Neural cell (in vitro differentiated cells): ENCODE measurements around the gene TGFBR3. TPM values are rescaled to one million over a fixed set of nuclear protein-coding genes. Genes with fewer than 3 reads are reported as not detected.

Experiments used
- H2AFZ ChIP-seq: fragments of 200-600, 300-800 bp; sonication (generic), shearing (Covaris generic); 2 replicates; pipeline ENCODE4 v1.6.0; 2014; ENCODE audit warnings: low read depth, mild to moderate bottlenecking, antibody characterized with exemption, low read length, moderate library complexity
- H3F3A ChIP-seq: fragments of 200-600 bp; shearing (Covaris generic); 2 replicates; pipeline ENCODE4 v1.6.1; 2016; ENCODE audit warnings: mild to moderate bottlenecking, moderate library complexity, mixed read lengths, antibody characterized with exemption, low read length; ENCODE audit not compliant: insufficient read depth, poor library complexity, severe bottlenecking
- H3K27ac ChIP-seq: fragments of 200-600, 300-800 bp; sonication (generic), shearing (Covaris generic); 2 replicates; pipeline ENCODE4 v1.5.1; 2014; ENCODE audit warnings: mild to moderate bottlenecking, low read length, moderate library complexity
- H3K27me3 ChIP-seq: fragments of 300-800, 200-600 bp; sonication (generic), shearing (Covaris generic); 2 replicates; pipeline ENCODE4 v1.6.0; 2014; ENCODE audit warnings: mild to moderate bottlenecking, low read depth, low read length, moderate library complexity; ENCODE audit not compliant: insufficient read depth
- H3K36me3 ChIP-seq: fragments of 300-800, 200-600 bp; sonication (generic), shearing (Covaris generic); 2 replicates; pipeline ENCODE4 v1.5.1; 2014; ENCODE audit warnings: mild to moderate bottlenecking, antibody characterized with exemption, low read length, moderate library complexity; ENCODE audit not compliant: insufficient read depth
- H3K4me2 ChIP-seq: fragments of 300-800, 200-600 bp; sonication (generic), shearing (Covaris generic); 2 replicates; pipeline ENCODE4 v1.6.0; 2014; ENCODE audit warnings: mild to moderate bottlenecking, low read length
- H3K4me3 ChIP-seq: fragments of 300-800, 200-600 bp; sonication (generic), shearing (Covaris generic); 2 replicates; pipeline ENCODE4 v1.5.1; 2014; ENCODE audit warnings: mild to moderate bottlenecking, low read length, moderate library complexity
- H3K79me2 ChIP-seq: fragments of 200-600 bp; shearing (Covaris generic); replicated peaks from 2 replicates; pipeline ENCODE4 v1.6.0; 2014; ENCODE audit warnings: mild to moderate bottlenecking, low read length, moderate library complexity; ENCODE audit not compliant: insufficient read depth
- H3K9ac ChIP-seq: fragments of 300-800, 200-600 bp; sonication (generic), shearing (Covaris generic); 2 replicates; pipeline ENCODE4 v1.6.1; 2016; ENCODE audit warnings: mild to moderate bottlenecking, low read length, mixed read lengths
- H3K9me2 ChIP-seq: fragments of 200-600 bp; shearing (Covaris generic); 2 replicates; pipeline ENCODE4 v1.6.1; 2016; ENCODE audit warnings: mild to moderate bottlenecking, low read length, mixed read lengths; ENCODE audit not compliant: insufficient read depth
- H3K9me3 ChIP-seq: fragments of 200-600, 300-800 bp; sonication (generic), shearing (Covaris generic); 2 replicates; pipeline ENCODE4 v1.6.1; 2016; ENCODE audit warnings: mild to moderate bottlenecking, mixed run types, low read length, moderate library complexity, mixed read lengths
- H4K20me1 ChIP-seq: fragments of 200-600 bp; shearing (Covaris generic); 2 replicates; pipeline ENCODE4 v1.6.1; 2016; ENCODE audit warnings: mild to moderate bottlenecking, mixed run types; ENCODE audit not compliant: insufficient read depth
- EP300 ChIP-seq: fragments of 450-650 bp; conservative IDR thresholded peaks from 2 replicates; pipeline ENCODE4 v1.6.1; 2014; ENCODE audit warnings: antibody characterized with exemption, mild to moderate bottlenecking, moderate library complexity; ENCODE audit not compliant: poor library complexity, severe bottlenecking
- EZH2 ChIP-seq: fragments of 200-600, 300-800 bp; shearing (Covaris generic), sonication (generic); IDR thresholded peaks from 2 replicates; pipeline ENCODE4 v1.6.1; 2014; ENCODE audit warnings: antibody characterized with exemption, low read length, borderline replicate concordance, mild to moderate bottlenecking; ENCODE audit not compliant: insufficient read depth, poor library complexity, severe bottlenecking
- MXI1 ChIP-seq: fragments of 450-650 bp; conservative IDR thresholded peaks from 2 replicates; pipeline ENCODE4 v1.6.1; 2014; ENCODE audit warnings: antibody characterized with exemption, mild to moderate bottlenecking; ENCODE audit not compliant: poor library complexity, severe bottlenecking
- POLR2AphosphoS5 ChIP-seq: IDR thresholded peaks from 2 replicates; pipeline ENCODE4 v1.6.1; 2012
- RAD21 ChIP-seq: fragments of 450-650 bp; conservative IDR thresholded peaks from 2 replicates; pipeline ENCODE4 v1.6.1; 2014; ENCODE audit warnings: antibody characterized with exemption, mild to moderate bottlenecking, moderate library complexity
- SMC3 ChIP-seq: fragments of 450-650 bp; conservative IDR thresholded peaks from 2 replicates; pipeline ENCODE4 v1.6.1; 2014; ENCODE audit warnings: antibody characterized with exemption, mild to moderate bottlenecking, moderate library complexity; ENCODE audit not compliant: poor library complexity
- TAF1 ChIP-seq: IDR thresholded peaks from 2 replicates; pipeline ENCODE4 v1.6.1; 2012; ENCODE audit warnings: low read depth
- polyA plus RNA-seq: library from polyadenylated mRNA; depleted of rRNA; stranded (reverse); fragments of >200 nt; gene quantifications from 2 replicates; pipeline ENCODE4 v1.2.3, GENCODE V29; 2014
- TF ChIP-seq, protein P1 (sequence below): fragments of 450-650 bp; IDR thresholded peaks from 2 replicates; pipeline ENCODE4 v1.5.1; 2014; ENCODE audit warnings: antibody characterized with exemption, mild to moderate bottlenecking, moderate library complexity; ENCODE audit not compliant: poor library complexity, severe bottlenecking
- TF ChIP-seq, protein P2 (sequence below): IDR thresholded peaks from 2 replicates; pipeline ENCODE4 v1.6.1; 2012; ENCODE audit warnings: borderline replicate concordance

The TGFBR3 gene
- polyA plus RNA-seq, 1 donor from 2014 or later = 0.25 TPM

DNA sequence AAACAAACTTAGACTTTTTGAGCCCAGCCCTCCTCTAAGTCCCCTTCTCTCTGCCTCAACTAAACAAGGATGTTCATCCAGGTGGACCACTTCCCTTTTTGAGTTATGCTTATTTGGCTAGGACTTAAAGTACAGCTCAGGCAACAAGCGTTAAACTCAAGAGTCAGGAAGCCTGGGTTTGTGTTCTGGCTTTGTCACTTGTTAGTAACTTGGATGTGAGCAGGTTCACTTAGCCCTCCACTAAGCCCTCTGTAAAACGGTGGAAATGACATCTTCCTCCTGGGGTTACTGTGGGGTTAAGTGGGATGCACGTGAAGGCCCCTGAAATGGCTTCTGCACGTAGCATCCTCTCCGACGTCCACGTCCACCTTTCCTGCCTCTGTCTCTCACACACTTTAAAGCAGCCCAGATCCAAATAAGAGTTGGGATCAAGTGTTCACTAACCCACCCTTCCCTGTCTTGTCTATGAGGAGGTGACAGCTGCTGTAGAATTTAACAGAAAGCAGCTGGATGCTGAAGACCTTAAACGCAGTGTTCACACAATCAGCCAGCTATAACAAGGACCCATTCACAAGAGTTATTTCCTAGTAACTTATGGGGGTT is 152.7 kb downstream of the TGFBR3 start:
- Histone ChIP-seq H3K9ac (no peak overlapping the region), H3K36me3 (no peaks in the 10 kb centered on the region), H3K27ac (no peak overlapping the region), H4K20me1 (no peaks in the 10 kb centered on the region), H2AFZ (no peak overlapping the region), H3K4me3 (no peak overlapping the region), H3K9me2 (no peaks in the 10 kb centered on the region), H3K79me2 (no peaks in the 10 kb centered on the region), H3K4me2 (no peak overlapping the region), H3K9me3 (no peaks in the 10 kb centered on the region), H3F3A (no peaks in the 10 kb centered on the region), H3K27me3 (no peaks in the 10 kb centered on the region)
- TF ChIP-seq EZH2 (no peak), RAD21 (no peak), TAF1 (no peak), MXI1 (no peak), POLR2AphosphoS5 (no peak), SMC3 (no peak), EP300 (no peak)
- TF ChIP-seq, protein P1, sequence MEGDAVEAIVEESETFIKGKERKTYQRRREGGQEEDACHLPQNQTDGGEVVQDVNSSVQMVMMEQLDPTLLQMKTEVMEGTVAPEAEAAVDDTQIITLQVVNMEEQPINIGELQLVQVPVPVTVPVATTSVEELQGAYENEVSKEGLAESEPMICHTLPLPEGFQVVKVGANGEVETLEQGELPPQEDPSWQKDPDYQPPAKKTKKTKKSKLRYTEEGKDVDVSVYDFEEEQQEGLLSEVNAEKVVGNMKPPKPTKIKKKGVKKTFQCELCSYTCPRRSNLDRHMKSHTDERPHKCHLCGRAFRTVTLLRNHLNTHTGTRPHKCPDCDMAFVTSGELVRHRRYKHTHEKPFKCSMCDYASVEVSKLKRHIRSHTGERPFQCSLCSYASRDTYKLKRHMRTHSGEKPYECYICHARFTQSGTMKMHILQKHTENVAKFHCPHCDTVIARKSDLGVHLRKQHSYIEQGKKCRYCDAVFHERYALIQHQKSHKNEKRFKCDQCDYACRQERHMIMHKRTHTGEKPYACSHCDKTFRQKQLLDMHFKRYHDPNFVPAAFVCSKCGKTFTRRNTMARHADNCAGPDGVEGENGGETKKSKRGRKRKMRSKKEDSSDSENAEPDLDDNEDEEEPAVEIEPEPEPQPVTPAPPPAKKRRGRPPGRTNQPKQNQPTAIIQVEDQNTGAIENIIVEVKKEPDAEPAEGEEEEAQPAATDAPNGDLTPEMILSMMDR = no peak
- TF ChIP-seq, protein P2, sequence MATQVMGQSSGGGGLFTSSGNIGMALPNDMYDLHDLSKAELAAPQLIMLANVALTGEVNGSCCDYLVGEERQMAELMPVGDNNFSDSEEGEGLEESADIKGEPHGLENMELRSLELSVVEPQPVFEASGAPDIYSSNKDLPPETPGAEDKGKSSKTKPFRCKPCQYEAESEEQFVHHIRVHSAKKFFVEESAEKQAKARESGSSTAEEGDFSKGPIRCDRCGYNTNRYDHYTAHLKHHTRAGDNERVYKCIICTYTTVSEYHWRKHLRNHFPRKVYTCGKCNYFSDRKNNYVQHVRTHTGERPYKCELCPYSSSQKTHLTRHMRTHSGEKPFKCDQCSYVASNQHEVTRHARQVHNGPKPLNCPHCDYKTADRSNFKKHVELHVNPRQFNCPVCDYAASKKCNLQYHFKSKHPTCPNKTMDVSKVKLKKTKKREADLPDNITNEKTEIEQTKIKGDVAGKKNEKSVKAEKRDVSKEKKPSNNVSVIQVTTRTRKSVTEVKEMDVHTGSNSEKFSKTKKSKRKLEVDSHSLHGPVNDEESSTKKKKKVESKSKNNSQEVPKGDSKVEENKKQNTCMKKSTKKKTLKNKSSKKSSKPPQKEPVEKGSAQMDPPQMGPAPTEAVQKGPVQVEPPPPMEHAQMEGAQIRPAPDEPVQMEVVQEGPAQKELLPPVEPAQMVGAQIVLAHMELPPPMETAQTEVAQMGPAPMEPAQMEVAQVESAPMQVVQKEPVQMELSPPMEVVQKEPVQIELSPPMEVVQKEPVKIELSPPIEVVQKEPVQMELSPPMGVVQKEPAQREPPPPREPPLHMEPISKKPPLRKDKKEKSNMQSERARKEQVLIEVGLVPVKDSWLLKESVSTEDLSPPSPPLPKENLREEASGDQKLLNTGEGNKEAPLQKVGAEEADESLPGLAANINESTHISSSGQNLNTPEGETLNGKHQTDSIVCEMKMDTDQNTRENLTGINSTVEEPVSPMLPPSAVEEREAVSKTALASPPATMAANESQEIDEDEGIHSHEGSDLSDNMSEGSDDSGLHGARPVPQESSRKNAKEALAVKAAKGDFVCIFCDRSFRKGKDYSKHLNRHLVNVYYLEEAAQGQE = no peak

DNA sequence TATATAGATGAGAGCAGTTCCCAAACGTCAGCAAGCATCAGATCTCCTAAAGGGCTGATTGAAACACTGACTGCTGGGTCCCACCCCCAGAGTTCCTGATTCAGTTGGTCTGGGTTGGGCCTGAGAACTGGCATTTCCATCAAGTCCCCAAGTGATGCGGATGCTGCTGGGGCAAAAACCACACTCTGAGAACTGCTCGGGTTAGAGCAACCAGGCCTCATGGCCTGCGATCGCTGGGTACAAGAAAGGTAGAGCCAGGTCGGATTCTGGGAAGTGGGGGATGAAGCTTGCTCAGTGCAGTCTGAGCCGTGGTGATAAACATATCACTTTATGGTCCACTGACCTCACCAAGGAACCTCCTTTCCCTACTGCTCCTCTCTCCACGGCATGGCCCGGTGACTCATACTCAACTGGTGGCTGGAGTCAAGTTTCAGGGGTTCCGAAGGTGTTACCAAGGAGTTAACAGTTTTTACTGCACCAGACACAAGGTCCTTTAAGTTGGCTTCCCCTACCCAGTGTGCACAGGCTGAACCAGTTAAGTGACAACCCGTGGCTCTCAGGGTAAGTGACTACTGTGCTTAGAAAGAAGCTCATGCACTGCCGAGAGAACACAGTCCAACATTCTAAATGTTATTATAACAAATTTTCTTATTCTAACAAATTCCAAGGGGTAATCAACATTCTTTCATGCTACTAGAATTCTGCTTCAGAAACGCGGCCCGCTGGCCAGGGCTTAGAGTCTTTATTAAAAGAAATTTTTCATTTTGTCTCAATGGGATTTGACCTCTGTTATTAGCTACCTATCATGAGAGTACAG is 153.5 kb downstream of the TGFBR3 start:
- no peaks in the 10 kb centered on the region for H4K20me1 ChIP-seq
- no peak for TF ChIP-seq EP300
- TF ChIP-seq RAD21 = no peak
- TF ChIP-seq, protein P2 = no peak
- TF ChIP-seq, protein P1 = no peak
- no peak for TF ChIP-seq EZH2
- TF ChIP-seq MXI1 = no peak
- TF ChIP-seq TAF1 = no peak
- TF ChIP-seq SMC3 = no peak
- no peak for TF ChIP-seq POLR2AphosphoS5
- H3K79me2 ChIP-seq = no peaks in the 10 kb centered on the region
- H3F3A ChIP-seq = no peaks in the 10 kb centered on the region
- no peaks in the 10 kb centered on the region for H3K36me3 ChIP-seq
- no peaks in the 10 kb centered on the region for H3K9me3 ChIP-seq
- no peak overlapping the region for H3K9ac ChIP-seq
- H3K27me3 ChIP-seq = no peaks in the 10 kb centered on the region
- H3K9me2 ChIP-seq = no peaks in the 10 kb centered on the region
- no peak overlapping the region for H2AFZ ChIP-seq
- no peak overlapping the region for H3K4me3 ChIP-seq
- no peak overlapping the region for H3K27ac ChIP-seq
- H3K4me2 ChIP-seq = no peak overlapping the region
